Tibial artery (tissue), 4 donors: ENCODE results near the gene SYT7.
"Not testable (repeated sequence)": the region's sequence is repeated elsewhere in the genome, so short reads cannot be mapped to it uniquely, and the experiment has no call there.

ENCODE experiments used
- DNase-seq, 2 donors: peaks; one replicate each; pipeline ENCODE4 v3.0.0-alpha.2; 2019
- H3K27ac ChIP-seq, 2 donors: fragments of 200-600 bp; sonication (generic) in 1 of 2; 1 replicate in 1 of 2; 2 replicates in 1 of 2; pipeline ENCODE4 v1.5.1; 2018 to 2019; ENCODE audit warnings: mild to moderate bottlenecking in 1 of 2
- H3K27me3 ChIP-seq, 2 donors: fragments of 200-600 bp; sonication (generic) in 1 of 2; one replicate each; pipeline versions ENCODE4 v1.5.1 to v1.6.0; 2016 to 2019
- H3K36me3 ChIP-seq, 3 donors: fragments of 200-600 bp; sonication (generic) in 2 of 3; one replicate each; pipeline ENCODE4 v1.5.1; 2016 to 2019; ENCODE audit warnings: mild to moderate bottlenecking in 2 of 3
- H3K4me1 ChIP-seq, 4 donors: fragments of 200-600 bp; sonication (generic) in 2 of 4; 1 replicate in 3 of 4; 2 replicates in 1 of 4; pipeline ENCODE4 v1.5.1; 2016 to 2019
- H3K4me3 ChIP-seq, 2 donors: fragments of 200-600 bp; sonication (generic) in 1 of 2; 1 replicate in 1 of 2; 2 replicates in 1 of 2; pipeline ENCODE4 v1.5.1; 2018 to 2019; ENCODE audit warnings: mild to moderate bottlenecking in 2 of 2
- H3K9me3 ChIP-seq, 3 donors: fragments of 200-600 bp; sonication (generic) in 1 of 3; one replicate each; pipeline ENCODE4 v1.5.1; 2016 to 2019
- CTCF ChIP-seq, 2 experiments: fragments of 200-600 bp in 1 of 2; fragments of 450-650 bp in 1 of 2; IDR thresholded peaks; one replicate each; pipeline ENCODE4 v1.5.1; 2017 to 2019; ENCODE audit warnings: antibody characterized with exemption in 2 of 2, mild to moderate bottlenecking in 1 of 2, moderate library complexity in 1 of 2
- intact Hi-C: fragments of 100-400 bp; cut with DNase I; formaldehyde crosslinking; loops from one replicate; pipeline ENCODE4 v1.15.0; 2023; ENCODE audit warnings: low total_unique reads

SYT7 gene

GRCh38 chr11:61472282-61472681, 108.6 kb downstream of the SYT7 start:
- Histone ChIP-seq H3K27ac (peak overlapping the region; percentile 81 to 90), H3K4me1 (peaks cover 0 to 41% (median 18%) of the 10 kb centered on the region in 4 donors), H3K9me3 (no peaks in the 10 kb centered on the region), H3K36me3 (peaks cover 0 to 24% (median 3%) of the 10 kb centered on the region in 3 donors), H3K27me3 (no peaks in the 10 kb centered on the region), H3K4me3 (no peak overlapping the region)
- intact Hi-C loops = no loop called here
- no peak for TF ChIP-seq CTCF (IDR thresholded peaks at IDR 0.05)
- DNase-seq = peak; percentile 91 to 94

GRCh38 chr11:61468002-61468401, 112.9 kb downstream of the SYT7 start:
- Histone ChIP-seq H3K27me3 (no peaks in the 10 kb centered on the region), H3K4me3 (no peak overlapping the region), H3K4me1 (peaks cover 0 to 21% (median 13%) of the 10 kb centered on the region in 4 donors), H3K36me3 (peaks cover 0 to 16% (median 0%) of the 10 kb centered on the region in 3 donors), H3K27ac (peak overlapping the region in 1 of 2 donors; percentile 14), H3K9me3 (no peaks in the 10 kb centered on the region)
- no peak for TF ChIP-seq CTCF (IDR thresholded peaks at IDR 0.05)
- no peak for DNase-seq
- intact Hi-C loops = no loop called here

DNA sequence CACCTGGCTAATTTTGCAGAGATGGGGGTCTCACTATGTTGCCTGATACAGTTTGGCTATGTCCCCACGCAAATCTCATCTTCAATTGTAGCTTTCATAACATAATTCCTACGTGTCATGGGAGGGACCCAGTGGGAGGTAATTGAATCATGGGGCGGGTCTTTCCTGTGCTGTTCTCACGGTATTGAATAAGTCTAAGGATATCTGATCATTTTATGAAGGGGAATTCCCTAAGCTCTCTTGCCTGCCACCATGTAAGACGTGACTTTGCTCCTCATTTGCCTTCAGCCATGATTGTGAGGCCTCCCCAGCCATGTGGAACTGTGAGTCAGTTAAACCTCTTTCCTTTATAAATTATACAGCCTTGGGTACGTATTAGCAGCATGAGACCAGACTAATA, 113.3 kb downstream of the SYT7 start:
- H3K4me3 ChIP-seq, H3K9me3 ChIP-seq, H3K27ac ChIP-seq, intact Hi-C loops, H3K27me3 ChIP-seq, DNase-seq: not testable (repeated sequence)
- peaks cover 0 to 20% (median 0%) of the 10 kb centered on the region in 3 donors for H3K36me3 ChIP-seq
- H3K4me1 ChIP-seq = peaks cover 0 to 17% (median 9%) of the 10 kb centered on the region in 4 donors
